OCI-LY1 (cell line): ENCODE data around the gene NHLRC4.

Source experiments
- H2AFZ ChIP-seq: fragments of 200-600 bp; sonication (generic), shearing (Covaris generic); 2 replicates; pipeline ENCODE4 v1.6.0; 2014; ENCODE audit warnings: antibody characterized with exemption, mild to moderate bottlenecking, low read length
- H3F3A ChIP-seq: fragments of 200-600 bp; sonication (generic), shearing (Covaris generic); 2 replicates; pipeline ENCODE4 v1.6.0; 2014; ENCODE audit warnings: mild to moderate bottlenecking, antibody characterized with exemption, low read length, moderate library complexity; ENCODE audit not compliant: insufficient read depth
- H3K27ac ChIP-seq: fragments of 200-600 bp; sonication (generic); 2 replicates; pipeline ENCODE4 v1.5.1; 2014; ENCODE audit warnings: low read length, mixed run types, mild to moderate bottlenecking, low read depth; ENCODE audit not compliant: poor library complexity, severe bottlenecking
- H3K27me3 ChIP-seq: fragments of 200-600 bp; sonication (generic); 2 replicates; pipeline ENCODE4 v1.6.0; 2014; ENCODE audit warnings: antibody characterized with exemption, mild to moderate bottlenecking, low read length, moderate library complexity; ENCODE audit not compliant: insufficient read depth
- H3K36me3 ChIP-seq: fragments of 200-600 bp; sonication (generic); 2 replicates; pipeline ENCODE4 v1.6.1; 2014; ENCODE audit warnings: mild to moderate bottlenecking, antibody characterized with exemption, low read length, moderate library complexity, mixed read lengths; ENCODE audit not compliant: insufficient read depth
- H3K4me1 ChIP-seq: fragments of 200-600 bp; sonication (generic); 2 replicates; pipeline ENCODE4 v1.5.1; 2014; ENCODE audit warnings: mild to moderate bottlenecking, low read length, moderate library complexity; ENCODE audit not compliant: insufficient read depth, severe bottlenecking
- H3K4me2 ChIP-seq: fragments of 200-600 bp; sonication (generic), shearing (Covaris generic); 2 replicates; pipeline ENCODE4 v1.6.1; 2014; ENCODE audit warnings: low read length
- H3K4me3 ChIP-seq: fragments of 200-600 bp; sonication (generic); 2 replicates; pipeline ENCODE4 v1.5.1; 2014; ENCODE audit warnings: low read length, low read depth, mild to moderate bottlenecking, mixed read lengths; ENCODE audit not compliant: poor library complexity, severe bottlenecking
- H3K79me2 ChIP-seq: fragments of 200-600 bp; shearing (Covaris generic); 2 replicates; pipeline ENCODE4 v1.6.1; 2016; ENCODE audit warnings: mixed run types, low read length, mixed read lengths; ENCODE audit not compliant: insufficient read depth
- H3K9ac ChIP-seq: fragments of 200-600 bp; sonication (generic), shearing (Covaris generic); 2 replicates; pipeline ENCODE4 v1.6.1; 2014; ENCODE audit warnings: mild to moderate bottlenecking, low read length, mixed read lengths
- H3K9me2 ChIP-seq: fragments of 200-600 bp; sonication (generic), shearing (Covaris generic); 2 replicates; pipeline ENCODE4 v1.6.1; 2014; ENCODE audit warnings: low read depth, mild to moderate bottlenecking, low read length, mixed read lengths
- H3K9me3 ChIP-seq: fragments of 200-600 bp; shearing (Covaris generic); 2 replicates; pipeline ENCODE4 v1.6.1; 2014; ENCODE audit warnings: low read length, mixed read lengths
- H4K20me1 ChIP-seq: fragments of 200-600 bp; sonication (generic), shearing (Covaris generic); 2 replicates; pipeline ENCODE4 v1.6.0; 2016; ENCODE audit warnings: mild to moderate bottlenecking, low read length; ENCODE audit not compliant: insufficient read depth
- CTCF ChIP-seq: fragments of 200-600 bp; sonication (generic), shearing (Covaris generic); IDR thresholded peaks from 2 replicates; pipeline ENCODE4 v1.5.1; 2017; ENCODE audit warnings: mild to moderate bottlenecking, antibody characterized with exemption, low read length, moderate library complexity, mixed read lengths
- EZH2 ChIP-seq: fragments of 200-600 bp; sonication (generic), shearing (Covaris generic); IDR thresholded peaks from 2 replicates; pipeline ENCODE4 v1.8.0; 2017; ENCODE audit warnings: borderline replicate concordance, mixed run types, mild to moderate bottlenecking, antibody characterized with exemption, low read length, moderate library complexity, mixed read lengths

The NHLRC4 gene

GRCh38 chr16:561957-562938 is 4.6 kb upstream of the NHLRC4 start:
- Histone ChIP-seq H4K20me1 (no peaks in the 10 kb centered on the region), H3K27me3 (no peaks in the 10 kb centered on the region; the same call in 1 of the 2 replicates)

GRCh38 chr16:563072-563644 is 3.6 kb upstream of the NHLRC4 start:
- no peak overlapping the region for H3K4me3 ChIP-seq
- H3K4me1 ChIP-seq: peaks cover 14% of the 10 kb centered on the region
- H3F3A ChIP-seq: no peaks in the 10 kb centered on the region
- H3K9me2 ChIP-seq: no peaks in the 10 kb centered on the region
- TF ChIP-seq EZH2: no peak
- no peak for TF ChIP-seq CTCF
- no peak overlapping the region for H3K9ac ChIP-seq
- H2AFZ ChIP-seq: no peak overlapping the region
- no peak overlapping the region for H3K4me2 ChIP-seq
- H3K79me2 ChIP-seq: no peaks in the 10 kb centered on the region
- H4K20me1 ChIP-seq: no peaks in the 10 kb centered on the region
- H3K36me3 ChIP-seq: no peaks in the 10 kb centered on the region
- H3K9me3 ChIP-seq: no peaks in the 10 kb centered on the region
- no peaks in the 10 kb centered on the region; the same call in 1 of the 2 replicates for H3K27me3 ChIP-seq
- no peak overlapping the region for H3K27ac ChIP-seq

More at GRCh38 chr16:561957-562938, 4.6 kb upstream of the NHLRC4 start:
- H3K79me2 ChIP-seq: no peaks in the 10 kb centered on the region
- no peak overlapping the region for H3K27ac ChIP-seq
- no peak overlapping the region for H2AFZ ChIP-seq
- no peak overlapping the region for H3K4me2 ChIP-seq
- no peaks in the 10 kb centered on the region for H3K36me3 ChIP-seq
- peaks cover 11% of the 10 kb centered on the region for H3K4me1 ChIP-seq
- TF ChIP-seq CTCF (no peak), EZH2 (no peak)
- H3K9me2 ChIP-seq: no peaks in the 10 kb centered on the region
- no peak overlapping the region for H3K9ac ChIP-seq
- H3K9me3 ChIP-seq: no peaks in the 10 kb centered on the region
- no peaks in the 10 kb centered on the region for H3F3A ChIP-seq
- H3K4me3 ChIP-seq: no peak overlapping the region

- Histone ChIP-seq H3K4me3 (no peak overlapping the region), H3K27me3 (no peaks in the 10 kb centered on the region; the same call in 1 of the 2 replicates), H3K27ac (no peak overlapping the region), H3K9me2 (no peaks in the 10 kb centered on the region), H3K36me3 (no peaks in the 10 kb centered on the region), H3K9me3 (no peaks in the 10 kb centered on the region), H3F3A (no peaks in the 10 kb centered on the region), H3K9ac (no peak overlapping the region), H3K79me2 (no peaks in the 10 kb centered on the region), H3K4me2 (no peak overlapping the region), H3K4me1 (peaks cover 23% of the 10 kb centered on the region), H4K20me1 (no peaks in the 10 kb centered on the region), H2AFZ (no peak overlapping the region)
- TF ChIP-seq EZH2 (no peak), CTCF (no peak)
Measured at GRCh38 chr16:564690-565418, 2.0 kb upstream of the NHLRC4 start.
